Left lung (tissue), 10 donors: ENCODE results near the gene E2F3. TPM values are rescaled to one million over a fixed set of nuclear protein-coding genes. Genes with fewer than 3 reads are reported as not detected.
A peak's percentile ranks its signal among the peaks of the same experiment; 100 is the strongest.

Source experiments
- ATAC-seq: fragments of 200-7000 bp; cut with Tn5 transposase; one replicate; pipeline ENCODE4 v1.9.1; 2020; ENCODE audit warnings: moderate library complexity
- DNase-seq, 4 donors: peaks; one replicate each; pipeline ENCODE4 v3.0.0-alpha.2; 2013 to 2020
- H3K27ac ChIP-seq, 2 donors: fragments of 200-600 bp; sonication (generic) in 1 of 2; one replicate each; pipeline versions ENCODE4 v1.5.0 to v1.8.0; 2020 to 2021
- H3K27me3 ChIP-seq, 2 donors: fragments of 200-600 bp; sonication (generic) in 1 of 2; one replicate each; pipeline versions ENCODE4 v1.5.0 to v1.8.0; 2020 to 2021
- H3K36me3 ChIP-seq, 2 donors: fragments of 200-600 bp; sonication (generic) in 1 of 2; one replicate each; pipeline versions ENCODE4 v1.5.0 to v1.8.0; 2020 to 2021
- H3K4me1 ChIP-seq, 2 donors: fragments of 200-600 bp; one replicate each; pipeline ENCODE4 v1.8.0; 2021
- H3K4me3 ChIP-seq, 2 donors: fragments of 200-600 bp; sonication (generic) in 1 of 2; one replicate each; pipeline versions ENCODE4 v1.5.0 to v1.8.0; 2020 to 2021; ENCODE audit warnings: mild to moderate bottlenecking in 1 of 2
- H3K9me3 ChIP-seq, 2 donors: fragments of 200-600 bp; sonication (generic) in 1 of 2; one replicate each; pipeline versions ENCODE4 v1.5.0 to v1.8.0; 2020 to 2021
- CTCF ChIP-seq, 2 donors: fragments of 200-600 bp; sonication (generic) in 1 of 2; IDR thresholded peaks; one replicate each; pipeline versions ENCODE4 v1.5.0 to v1.8.0; 2021; ENCODE audit warnings: antibody characterized with exemption in 2 of 2
- intact Hi-C, 2 donors: fragments of 100-400 bp; cut with DNase I; formaldehyde crosslinking; loops; one replicate each; pipeline versions ENCODE4 v1.11.2 to v1.14.2; 2022
- polyA plus RNA-seq, 6 donors: library from polyadenylated mRNA; unstranded; fragments of 120-200 nt; gene quantifications; one replicate each; pipeline ENCODE4 v1.2.1, GENCODE V29; 2013; ENCODE audit not compliant: insufficient read length in 6 of 6
- total RNA-seq, 2 donors: library from RNA; stranded (reverse); fragmentation: NEBNext Ultra II Directional; extraction: Animal tissue kit (Norgen Biotek cat#: 25700); gene quantifications; one replicate each; pipeline ENCODE4 v1.2.1, GENCODE V29; 2021
- donor health status: DM: no; HTN: yes; CAD: no.
- donor health status: DM: no; HTN: no; CAD: no.

Gene E2F3
- total and polyA plus RNA-seq, 8 donors, result 11.4 to 18.6 (median 15.1) TPM

- ATAC-seq (no peak), DNase-seq (no peak)
- peaks cover 0 to 72% of the 10 kb centered on the region in 2 donors for H3K36me3 ChIP-seq
- peaks cover 0 to 25% of the 10 kb centered on the region in 2 donors for H3K4me1 ChIP-seq
- H3K27ac ChIP-seq, result no peak overlapping the region
- no peak for TF ChIP-seq CTCF (IDR thresholded peaks at IDR 0.05)
- H3K4me3 ChIP-seq, result no peak overlapping the region
- no peaks in the 10 kb centered on the region for H3K27me3 ChIP-seq
- intact Hi-C loops, result no loop called here
- H3K9me3 ChIP-seq, result no peaks in the 10 kb centered on the region
Observed at GRCh38 chr6:20486641-20487040, 85.0 kb downstream of the E2F3 start.

GRCh38 chr6:20487669-20488375 lies 86.1 kb downstream of the E2F3 start:
- intact Hi-C loops, result no loop called here
- Histone ChIP-seq H3K4me3 (no peak overlapping the region), H3K27ac (no peak overlapping the region), H3K9me3 (no peaks in the 10 kb centered on the region), H3K27me3 (no peaks in the 10 kb centered on the region), H3K36me3 (peaks cover 0 to 65% of the 10 kb centered on the region in 2 donors), H3K4me1 (peaks cover 0 to 22% of the 10 kb centered on the region in 2 donors)
- no peak for DNase-seq
- no peak for ATAC-seq
- TF ChIP-seq CTCF (IDR thresholded peaks at IDR 0.05), result no peak

- H3K4me3 ChIP-seq, result no peak overlapping the region
- no peak overlapping the region for H3K27ac ChIP-seq
- peaks cover 0 to 50% of the 10 kb centered on the region in 2 donors for H3K36me3 ChIP-seq
- no peaks in the 10 kb centered on the region for H3K4me1 ChIP-seq
- no peak for TF ChIP-seq CTCF (IDR thresholded peaks at IDR 0.05)
- intact Hi-C loops, result no loop called here
- DNase-seq, result no peak
- no peaks in the 10 kb centered on the region for H3K9me3 ChIP-seq
- no peak for ATAC-seq
- no peaks in the 10 kb centered on the region for H3K27me3 ChIP-seq
Observed at GRCh38 chr6:20490591-20490990, 88.9 kb downstream of the E2F3 start.

GRCh38 chr6:20492099-20492498 lies 90.4 kb downstream of the E2F3 start:
- Histone ChIP-seq H3K36me3 (peaks cover 0 to 42% of the 10 kb centered on the region in 2 donors), H3K4me1 (peaks cover 0 to 1% of the 10 kb centered on the region in 2 donors), H3K4me3 (no peak overlapping the region), H3K27me3 (no peaks in the 10 kb centered on the region), H3K27ac (no peak overlapping the region), H3K9me3 (no peaks in the 10 kb centered on the region)
- ATAC-seq, result no peak
- no peak for TF ChIP-seq CTCF (IDR thresholded peaks at IDR 0.05)
- intact Hi-C loops, result no loop called here
- DNase-seq, result no peak

- Histone ChIP-seq H3K27ac (peak overlapping the region in 1 of 2 donors; percentile 65), H3K27me3 (no peaks in the 10 kb centered on the region), H3K4me3 (no peak overlapping the region), H3K4me1 (peaks cover 0 to 11% of the 10 kb centered on the region in 2 donors), H3K9me3 (no peaks in the 10 kb centered on the region), H3K36me3 (no peaks in the 10 kb centered on the region)
- TF ChIP-seq CTCF (IDR thresholded peaks at IDR 0.05), result no peak
- ATAC-seq (peak; percentile 16), DNase-seq (no peak)
- intact Hi-C loops, result no loop called here
Observed at GRCh38 chr6:20497216-20498040, 95.7 kb downstream of the E2F3 start.
